Stimulated activated CD4-positive, alpha-beta T cell treated with anti-CD3 and anti-CD28 coated beads, TNF-alpha, amount 100 ng/mL, for 1 hour (primary cell): Measurements from ENCODE around the gene HPCAL1.

ENCODE experiments used
- DNase-seq, 3 donors: peaks; one replicate each; pipeline ENCODE4 v3.0.0-alpha.2; 2020; ENCODE audit warnings: low read depth in 3 of 3, low spot score in 1 of 3

The HPCAL1 gene

DNA sequence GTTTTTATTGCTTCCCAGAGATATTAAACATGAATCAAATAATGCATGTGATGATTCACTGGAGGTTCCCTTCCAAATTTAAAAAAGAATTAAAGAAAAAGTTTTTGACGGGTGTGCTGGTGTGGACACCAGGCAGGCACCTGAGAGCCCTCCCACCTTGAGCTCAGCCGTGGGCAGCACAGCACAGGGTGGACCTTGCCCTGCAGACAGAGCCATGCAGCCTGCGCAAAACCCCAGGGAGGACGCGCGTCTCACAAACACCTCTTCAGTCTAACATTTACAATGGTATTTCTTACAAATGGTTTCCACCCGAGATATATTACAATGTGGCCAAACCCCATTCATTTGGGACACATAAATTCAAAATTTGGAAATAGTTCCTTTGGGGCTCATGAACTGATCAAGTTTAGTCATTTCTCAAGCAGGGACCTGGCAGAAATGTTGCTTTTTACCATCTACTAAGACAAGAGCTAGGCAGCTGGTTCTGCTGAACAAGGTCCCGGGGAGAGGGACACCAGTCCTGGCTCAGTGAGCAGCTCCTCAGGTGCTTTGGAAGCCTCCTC, 100.0 kb downstream of the HPCAL1 start:
- DNase-seq: no peak

DNA sequence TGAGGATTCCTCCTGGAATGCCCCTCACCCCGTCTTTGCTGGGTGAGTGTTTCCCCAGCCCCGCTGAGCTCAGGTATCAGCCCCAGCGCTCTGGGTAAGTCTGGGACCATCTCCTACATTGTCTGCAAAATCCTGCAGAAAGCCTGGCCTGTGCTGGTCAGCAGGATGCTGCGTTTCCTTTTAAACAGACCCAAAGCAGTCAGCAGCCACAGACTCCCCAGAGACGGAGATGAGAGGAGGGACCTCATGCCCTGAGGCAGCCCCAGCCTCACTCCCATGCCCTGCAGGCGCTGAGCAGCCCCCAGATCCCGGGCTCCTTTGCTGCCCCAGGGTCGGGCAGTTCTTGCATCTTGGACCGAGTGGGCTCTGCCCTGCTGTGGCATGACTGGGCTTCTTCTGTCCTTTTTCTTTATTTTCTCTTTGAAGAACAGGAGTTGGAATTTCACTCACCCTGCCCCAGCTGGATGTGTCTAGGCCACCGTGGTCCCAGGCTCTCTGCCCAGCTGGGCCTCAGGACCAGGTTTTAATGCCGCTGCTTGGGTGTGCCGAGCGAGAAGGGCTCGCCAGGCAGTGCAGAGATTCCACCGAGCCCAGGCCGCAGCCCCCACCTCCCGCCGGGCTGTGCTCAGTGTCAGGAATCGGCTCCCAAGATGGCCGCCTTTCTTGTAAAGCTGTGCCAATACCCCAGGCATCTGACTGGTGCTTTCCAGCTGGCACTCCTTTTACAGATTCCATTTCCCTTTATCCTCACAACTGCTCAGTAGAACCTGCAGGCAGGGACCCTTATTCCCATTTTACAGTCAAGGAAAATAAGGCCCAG, 101.8 kb downstream of the HPCAL1 start:
- DNase-seq: no peak

DNA sequence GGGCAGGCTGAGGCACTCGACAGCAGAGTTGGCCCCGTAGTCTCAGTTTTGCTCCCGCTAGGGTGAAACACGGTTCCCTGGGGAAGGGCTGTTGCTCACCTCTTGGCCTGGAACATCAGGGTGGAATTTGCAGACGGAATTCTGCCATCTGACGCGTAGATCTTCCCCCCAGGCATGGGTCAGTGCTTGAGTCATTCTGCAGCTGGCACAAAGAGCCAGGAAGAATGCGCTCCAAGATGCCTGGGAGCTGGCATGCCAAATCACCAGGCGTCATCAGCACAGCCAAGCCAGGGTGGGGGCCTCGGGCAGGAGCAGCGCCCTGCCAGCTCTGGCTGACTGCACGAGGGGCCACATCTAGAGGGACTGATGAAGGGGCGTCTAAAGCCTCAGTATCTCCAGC, 102.7 kb downstream of the HPCAL1 start:
- DNase-seq: no peak

DNA sequence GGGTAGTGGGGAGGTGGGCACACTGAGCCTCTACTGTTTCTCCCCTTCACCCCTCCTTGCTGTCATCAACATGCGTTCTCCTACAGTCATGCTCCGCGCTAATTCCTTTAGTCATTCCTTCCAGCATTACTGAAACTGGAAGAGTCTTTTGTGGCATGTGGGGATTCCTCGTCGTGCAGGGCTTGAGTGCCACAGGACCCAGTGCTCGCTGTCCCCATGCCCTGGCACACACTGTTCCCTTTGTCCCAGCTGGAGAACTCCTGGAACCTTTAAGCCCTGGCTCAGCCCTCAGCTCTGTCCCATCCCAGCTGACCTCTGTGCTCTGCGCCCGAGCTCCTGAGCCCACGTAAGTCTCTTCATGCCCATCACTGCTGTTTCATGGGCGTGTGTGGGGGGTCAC, 103.3 kb downstream of the HPCAL1 start:
- DNase-seq: no peak

DNA sequence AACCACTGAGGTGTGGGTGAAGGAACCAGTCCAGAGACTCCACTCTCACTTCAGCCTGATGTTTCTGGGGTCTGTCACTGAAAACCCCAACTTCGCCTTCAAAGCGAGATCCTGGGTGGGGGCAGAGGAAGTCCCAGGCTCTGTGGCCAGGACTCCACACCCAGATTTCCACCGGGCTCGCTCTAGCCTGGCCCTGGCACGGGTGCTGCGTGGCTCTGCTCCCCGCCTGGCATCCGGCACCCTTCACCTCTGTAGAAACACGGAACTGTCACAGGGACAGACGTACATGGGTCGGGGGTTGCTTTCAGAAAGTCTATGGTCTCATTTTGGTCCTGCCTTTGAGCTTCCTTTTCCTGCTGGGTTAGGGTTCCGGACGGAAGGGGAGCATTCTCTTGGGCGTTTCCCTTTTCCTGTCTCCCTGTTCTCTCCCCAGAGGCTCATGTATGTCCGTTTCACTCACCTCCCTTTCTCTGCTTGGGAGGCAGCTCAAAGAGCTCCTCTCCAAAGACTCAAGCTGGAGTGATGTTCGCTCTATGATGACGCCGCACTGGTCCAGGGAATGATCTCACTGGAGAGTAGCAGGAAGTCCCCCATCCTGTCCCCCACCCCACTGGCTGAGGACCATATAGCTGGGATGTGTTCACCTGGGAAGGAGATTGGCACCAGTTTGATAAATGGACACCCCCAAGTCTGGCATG, 103.9 kb downstream of the HPCAL1 start:
- no peak for DNase-seq

DNA sequence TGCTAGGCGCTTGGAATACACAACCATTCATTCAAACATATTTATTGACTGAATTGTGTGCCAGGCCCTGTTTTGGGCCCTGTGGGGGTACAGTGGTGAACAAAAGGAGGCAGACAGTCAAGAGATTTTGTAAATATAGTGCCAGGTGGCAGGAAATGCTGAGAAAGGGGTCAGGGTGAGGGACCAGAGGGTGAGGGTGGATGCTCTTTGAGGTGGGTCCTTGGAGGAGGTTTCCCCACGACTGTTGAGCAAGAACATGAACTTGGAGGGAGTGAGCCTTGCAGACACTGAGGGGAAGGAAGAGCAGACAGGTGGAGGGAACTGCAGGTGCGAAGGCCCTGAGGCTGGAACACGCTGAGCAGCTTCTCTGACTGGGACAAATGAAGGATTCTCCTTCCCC, 104.7 kb downstream of the HPCAL1 start:
- DNase-seq: no peak

DNA sequence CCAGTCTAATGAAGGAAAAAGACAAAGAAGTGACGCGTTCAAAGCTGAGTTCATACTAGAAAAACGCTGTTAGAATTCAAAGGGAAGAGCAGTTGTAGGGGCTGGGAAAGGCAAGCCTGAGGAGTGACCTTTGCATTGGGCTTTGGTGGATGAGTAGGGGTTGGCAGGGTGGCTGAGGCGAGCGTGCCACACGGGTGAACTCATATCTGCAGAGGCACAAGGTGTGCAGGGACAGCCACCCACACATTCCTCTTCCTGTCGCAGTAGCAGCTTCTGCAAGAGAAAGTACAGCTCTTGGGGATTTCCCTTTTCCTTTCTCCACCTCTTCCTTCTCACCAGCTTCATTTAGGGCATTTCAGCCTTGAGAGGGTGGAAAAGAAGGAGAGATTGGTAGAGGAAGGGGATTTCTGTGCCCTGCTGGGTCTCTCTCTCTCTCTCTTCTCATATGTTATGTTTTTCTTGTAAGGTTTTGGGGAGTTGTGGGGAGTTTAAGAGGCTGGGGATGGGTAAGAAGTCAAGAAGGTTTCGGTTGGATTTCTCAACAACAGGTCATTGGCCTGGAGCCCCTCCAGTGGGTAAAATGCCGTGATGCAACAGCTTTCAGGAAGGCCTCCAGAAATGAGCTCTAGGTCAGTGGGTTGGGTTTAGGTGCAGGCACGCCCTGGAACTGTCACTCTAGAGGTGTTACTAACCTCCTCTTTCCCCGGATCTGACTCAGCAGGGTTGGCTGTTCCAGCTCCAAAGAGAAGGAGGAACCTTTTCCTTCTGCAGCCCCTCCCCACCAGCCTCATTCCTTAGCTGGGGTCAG, 105.3 kb downstream of the HPCAL1 start:
- peak in 1 of 3 donors; percentile 18 for DNase-seq

DNA sequence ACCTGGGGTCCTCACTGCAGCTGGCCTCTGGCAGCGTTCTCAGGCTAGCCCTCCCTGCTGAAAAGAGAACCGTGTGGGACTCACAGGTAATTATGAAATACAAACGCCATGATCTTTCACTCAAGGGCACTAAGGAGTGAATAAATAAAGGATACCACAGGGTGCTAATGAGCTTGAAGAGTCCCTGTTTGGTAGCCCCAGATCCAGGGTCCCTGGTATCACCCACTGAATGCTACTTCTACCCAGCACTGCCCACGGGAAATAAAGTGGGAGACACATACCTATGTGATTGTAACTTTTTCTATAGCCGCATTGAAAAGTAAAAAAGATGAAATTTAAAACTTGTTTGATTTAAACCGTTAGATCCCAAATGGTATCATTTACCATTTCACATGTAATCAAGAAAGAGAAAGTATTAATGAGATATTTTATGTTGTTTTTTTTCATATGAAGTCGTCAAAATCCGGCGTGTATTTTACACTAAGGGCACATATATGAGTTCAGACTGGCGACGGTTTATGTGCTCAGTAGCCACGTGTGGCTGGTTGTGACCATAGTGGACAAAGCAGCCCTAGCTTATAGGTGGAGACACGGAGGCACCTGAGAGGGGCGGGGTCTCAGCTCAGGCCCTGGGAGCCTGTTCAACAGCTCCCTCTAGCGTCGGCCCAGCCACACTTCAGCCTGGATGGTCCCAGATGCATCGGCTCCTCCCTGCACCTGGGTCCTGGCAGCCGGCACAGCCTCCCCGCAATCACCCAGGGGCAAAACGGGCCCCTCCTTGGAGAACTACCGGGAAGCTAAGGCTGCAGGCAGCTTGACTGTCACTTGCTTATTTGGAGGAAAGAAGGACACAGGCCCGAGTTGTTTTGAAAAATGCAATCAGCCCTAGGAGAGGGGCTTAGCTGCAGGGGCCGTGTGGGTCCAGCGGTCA, 106.2 kb downstream of the HPCAL1 start:
- DNase-seq: peak; percentile 47 to 69 (median 67)

DNA sequence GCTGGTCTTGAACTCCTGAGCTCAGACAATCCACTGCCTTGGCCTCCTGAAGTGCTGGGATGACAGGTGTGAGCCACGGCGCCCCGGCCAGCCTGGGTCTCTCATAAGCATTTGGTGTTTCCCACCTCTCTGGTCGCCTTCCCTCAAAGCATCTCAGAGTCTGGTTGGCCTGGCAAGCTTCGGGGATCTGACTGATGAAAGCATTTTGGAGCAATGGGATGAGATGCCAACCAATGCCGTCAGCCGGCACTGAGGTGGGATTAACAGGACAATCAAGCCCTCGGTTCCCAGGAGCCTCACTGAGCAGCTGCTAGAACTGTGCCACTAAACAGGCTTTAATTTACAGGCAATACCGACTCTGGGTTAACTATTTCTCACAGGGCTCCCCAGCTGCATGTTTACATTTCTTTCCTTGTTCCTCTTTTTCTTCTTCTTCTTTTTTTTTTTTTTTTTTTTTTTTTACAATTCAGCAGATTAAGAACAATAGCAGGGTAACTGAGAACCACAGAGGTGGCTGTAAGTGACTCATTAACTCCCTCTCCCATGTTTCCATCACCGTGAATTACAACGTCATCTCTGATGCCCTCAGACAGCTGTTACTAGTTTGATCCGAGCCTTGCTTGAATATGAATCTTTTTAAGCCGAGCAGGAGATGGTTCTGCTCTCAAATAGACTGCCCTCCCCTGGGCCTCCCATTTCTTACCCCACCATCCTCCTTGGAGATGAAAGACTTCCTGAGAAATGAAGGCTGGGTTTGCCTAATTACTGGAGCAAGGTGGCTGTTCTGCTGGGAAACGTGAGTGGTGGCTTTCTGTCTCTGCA, 107.5 kb downstream of the HPCAL1 start:
- no peak for DNase-seq

DNA sequence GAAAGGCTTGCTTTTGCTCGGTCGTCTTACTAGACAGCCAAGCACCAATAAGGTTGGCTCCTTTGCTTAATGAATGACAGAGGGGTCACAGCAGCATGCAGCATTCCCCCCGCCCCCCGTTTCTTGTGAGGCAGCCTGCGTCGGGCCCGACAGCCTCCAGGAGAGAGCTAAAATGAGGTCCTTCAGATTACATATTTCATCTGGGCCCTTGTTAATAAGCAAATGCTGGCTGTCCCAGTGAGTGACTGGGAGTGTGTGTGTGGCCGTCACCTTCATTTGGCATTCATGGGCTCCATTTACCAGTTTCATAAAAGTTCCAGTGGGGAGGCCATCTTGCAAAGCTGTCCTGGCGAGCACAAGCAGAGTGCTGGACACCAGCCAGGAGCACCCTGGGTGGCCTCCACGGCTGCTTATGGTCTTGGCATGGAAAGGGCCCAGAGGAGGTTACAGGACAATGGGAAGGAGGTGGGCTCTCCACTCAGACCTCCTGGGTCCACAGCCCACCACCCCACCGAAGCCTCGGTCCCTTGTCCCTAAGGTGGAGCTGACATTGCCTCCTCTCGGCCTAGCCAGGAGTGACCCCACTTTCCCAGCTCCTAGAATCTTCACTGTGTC, 108.2 kb downstream of the HPCAL1 start:
- no peak for DNase-seq

DNA sequence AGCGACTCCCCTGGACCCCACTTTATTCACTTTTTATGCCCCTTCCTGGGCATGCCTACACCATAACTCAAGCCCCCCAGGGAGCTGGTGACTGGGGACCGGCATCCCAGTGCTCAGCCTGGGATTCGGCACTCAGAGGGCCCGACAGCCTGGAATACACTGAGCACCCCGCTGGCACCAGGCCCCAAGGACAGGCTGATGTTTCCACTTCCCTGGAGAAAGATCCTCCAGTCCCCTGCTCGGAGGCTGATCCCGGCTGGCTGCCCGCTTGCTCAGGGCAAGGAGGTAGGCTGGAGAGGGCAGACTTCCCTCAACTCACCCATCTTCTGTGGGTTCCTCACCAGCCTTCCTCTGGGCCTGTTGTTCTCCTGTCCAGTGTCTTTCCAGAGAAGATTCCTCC, 108.9 kb downstream of the HPCAL1 start:
- DNase-seq: no peak

DNA sequence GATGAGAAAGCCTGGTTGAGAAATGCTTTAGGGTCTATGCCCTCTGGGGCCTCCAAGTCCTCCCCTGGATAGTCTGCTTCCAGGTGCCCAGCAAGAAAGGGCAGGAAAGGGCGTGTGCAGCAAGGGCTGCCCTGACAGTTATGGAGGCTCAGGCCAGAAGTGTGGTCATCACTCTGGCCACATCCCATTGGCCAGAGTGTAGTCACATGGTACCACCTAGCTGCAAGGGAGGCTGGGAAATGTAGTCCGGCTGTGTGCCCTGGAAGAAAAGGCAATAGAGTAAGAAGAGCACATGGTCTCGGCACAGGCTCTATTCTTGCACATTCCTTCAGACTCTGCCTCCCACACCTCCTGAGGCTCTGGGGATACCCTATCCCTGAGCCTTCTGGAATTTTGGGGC, 109.7 kb downstream of the HPCAL1 start:
- DNase-seq: no peak

DNA sequence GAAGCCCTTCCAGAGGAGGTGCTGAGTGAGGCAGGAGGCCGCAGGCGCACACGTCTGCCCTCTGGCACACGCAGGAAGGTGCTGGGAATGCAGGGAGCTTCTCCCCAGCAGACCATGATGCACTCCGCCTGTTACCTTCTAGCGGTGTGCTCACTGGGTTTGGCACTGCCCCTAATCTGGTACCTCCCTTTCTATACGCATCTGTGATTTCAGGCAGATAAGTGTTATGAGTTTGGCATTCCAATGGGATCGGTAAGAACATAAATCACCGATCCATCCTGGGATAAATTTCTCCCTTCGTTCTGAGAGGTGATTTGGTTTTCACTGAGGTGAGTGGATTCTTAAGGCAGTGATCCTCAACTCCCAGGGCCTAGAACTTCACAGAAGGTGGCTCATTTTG, 110.8 kb downstream of the HPCAL1 start:
- DNase-seq: no peak

DNA sequence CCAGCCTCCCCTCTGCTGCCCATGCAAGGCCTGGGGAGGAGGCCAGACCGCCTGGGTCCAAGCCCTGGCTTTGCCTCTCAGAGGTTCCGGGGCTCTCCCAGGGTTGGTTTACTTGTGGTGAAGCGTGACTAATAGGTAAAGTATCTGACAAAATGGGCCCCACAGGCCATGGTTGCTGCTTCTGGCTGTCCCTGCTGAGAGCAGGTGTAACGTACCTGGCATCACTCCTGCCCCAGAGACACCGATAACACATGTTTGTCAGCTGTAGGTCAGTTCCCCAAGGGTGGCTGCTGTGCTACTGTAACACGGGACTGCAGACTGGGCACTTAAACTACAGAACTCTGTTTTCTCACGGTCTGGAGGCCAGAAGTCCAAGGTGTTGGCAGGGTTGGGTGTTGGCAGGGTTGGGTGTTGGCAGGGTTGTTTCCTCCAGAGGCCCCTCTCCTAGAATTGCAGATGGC, 111.3 kb downstream of the HPCAL1 start:
- no peak for DNase-seq

DNA sequence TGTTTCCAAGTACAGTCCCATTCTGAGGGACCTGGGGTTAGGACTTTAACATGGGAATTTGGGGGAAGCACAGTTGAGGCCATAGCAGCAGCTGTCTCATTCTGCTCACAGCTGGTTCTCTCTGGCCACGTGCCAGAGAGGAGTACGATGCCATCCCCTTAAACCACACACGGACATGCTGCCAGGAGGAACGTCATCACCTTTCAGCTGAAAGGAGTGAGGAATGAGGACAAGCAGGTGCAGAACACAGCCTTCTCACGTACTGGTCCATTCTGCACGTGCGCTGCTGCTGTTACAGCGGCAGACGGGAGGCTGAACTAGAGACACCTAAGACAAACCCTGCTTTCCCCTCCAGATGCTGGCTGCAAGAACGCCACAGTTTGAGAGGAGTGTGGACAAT, 111.9 kb downstream of the HPCAL1 start:
- no peak for DNase-seq

DNA sequence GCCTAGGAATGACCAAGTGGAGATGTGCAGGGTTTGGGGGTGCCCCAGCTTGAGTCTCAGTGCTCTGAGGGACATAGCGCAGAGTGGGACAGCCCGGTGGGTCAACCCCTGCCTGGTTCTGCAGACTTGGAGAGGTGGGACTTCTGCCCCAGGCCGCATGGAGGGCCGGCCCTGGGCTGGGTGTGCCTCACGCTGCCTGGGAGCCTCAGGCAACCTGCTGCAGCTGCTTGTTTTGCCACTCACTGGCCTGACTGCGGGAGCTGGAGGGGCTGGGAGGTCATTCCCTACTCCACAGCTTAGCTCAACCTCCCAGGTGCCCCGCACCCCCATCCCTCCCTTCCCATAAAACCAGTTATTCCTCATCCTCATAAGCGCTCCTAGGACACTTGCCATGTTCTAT, 112.3 kb downstream of the HPCAL1 start:
- no peak for DNase-seq

DNA sequence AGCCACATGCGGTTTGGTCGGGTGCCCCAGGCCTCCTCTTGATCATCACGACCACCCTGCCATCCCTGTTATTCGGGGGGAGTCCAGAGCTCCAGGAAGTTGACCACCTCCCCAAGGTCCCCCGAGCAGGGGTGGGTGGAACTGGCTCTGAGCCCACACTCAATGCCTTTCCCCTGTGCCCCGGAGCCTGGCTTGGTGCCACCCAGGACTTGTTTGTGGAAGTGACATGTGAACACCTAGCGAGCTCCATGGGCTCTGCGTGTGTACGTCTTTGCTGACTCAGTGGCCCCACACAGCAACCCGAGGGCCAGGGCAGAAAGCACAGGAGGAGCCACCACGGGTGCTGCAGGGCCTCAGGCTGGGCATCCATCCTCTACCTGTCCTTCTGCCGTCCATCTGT, 112.9 kb downstream of the HPCAL1 start:
- no peak for DNase-seq

DNA sequence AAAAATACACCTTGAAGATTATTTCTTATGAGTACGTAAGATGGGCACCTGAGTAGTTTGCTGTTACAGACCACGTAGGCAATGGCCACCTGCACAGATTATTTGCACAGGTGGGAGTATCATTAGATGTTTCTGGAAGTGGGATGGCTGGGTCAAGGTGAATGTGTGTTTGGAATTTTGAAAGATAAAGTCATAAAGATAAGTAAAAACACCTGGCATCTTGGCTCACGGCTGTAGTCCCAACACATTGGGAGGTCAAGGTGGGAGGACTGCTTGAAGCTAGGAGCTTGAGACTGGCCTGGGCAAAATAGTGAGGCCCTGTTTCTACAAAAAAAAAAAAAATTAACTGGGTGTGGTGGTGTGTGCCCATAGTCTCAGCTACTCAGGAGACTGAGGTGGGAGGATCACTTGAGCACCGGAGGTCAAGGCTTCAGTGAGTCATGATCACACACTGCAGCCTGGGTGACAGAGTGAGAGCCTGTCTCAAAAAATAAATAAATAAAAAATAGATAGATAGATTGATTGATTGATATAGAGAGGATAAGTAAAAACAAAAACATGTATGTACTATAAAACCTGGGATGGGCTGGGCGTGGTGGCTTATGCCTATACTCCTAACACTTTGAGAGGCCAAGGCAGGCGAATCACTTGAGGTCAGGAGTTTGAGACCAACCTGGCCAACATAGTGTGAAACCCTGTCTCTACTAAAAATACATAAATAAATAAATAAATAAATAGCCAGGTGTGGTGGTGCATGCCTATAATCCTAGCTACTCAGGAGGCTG, 115.0 kb downstream of the HPCAL1 start:
- no peak for DNase-seq
